ENCODE results near the gene CNIH3.

CNIH3 gene

DNA sequence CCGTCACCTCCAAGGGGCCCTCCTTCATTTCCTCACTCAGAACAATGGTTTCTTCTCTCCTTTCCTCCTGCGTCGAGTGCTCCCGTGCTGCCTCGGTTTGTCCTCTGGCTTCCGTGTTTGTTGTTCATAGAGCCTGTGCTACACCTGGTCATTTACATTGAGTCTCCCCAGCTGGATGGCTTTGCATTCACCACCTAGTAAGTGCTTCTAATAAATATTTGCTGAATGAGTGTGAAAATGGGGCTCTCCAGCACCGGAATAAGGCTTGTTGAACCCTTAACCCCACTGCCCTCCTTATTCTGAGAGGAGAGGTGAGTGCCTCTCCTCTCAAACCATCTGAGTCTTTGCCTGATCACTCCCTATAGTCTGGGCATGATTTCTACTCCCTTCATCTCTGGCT lies 104.9 kb downstream of the CNIH3 start:
- no peak for DNase-seq (ENCODE audit: low read depth)

DNA sequence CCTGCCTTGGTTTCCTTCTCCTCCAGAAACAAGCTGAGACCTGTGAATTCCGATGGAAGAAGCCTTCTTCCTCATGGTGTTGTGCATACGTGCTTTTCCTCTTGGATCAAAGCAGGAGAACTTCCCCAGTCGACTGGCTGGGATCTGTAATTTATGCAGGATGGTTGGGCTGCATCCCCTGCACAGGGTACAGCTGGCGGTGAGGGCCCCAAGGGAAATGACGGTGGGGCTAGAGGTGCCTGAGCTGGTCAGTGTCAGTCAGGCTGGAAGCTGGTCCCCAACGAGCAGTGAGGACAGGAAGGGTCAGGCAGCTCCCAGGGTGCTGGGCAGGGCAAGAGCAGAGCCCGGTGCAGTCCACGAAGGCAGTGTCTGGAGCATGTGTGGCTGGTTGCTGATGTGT lies 106.7 kb downstream of the CNIH3 start:
- no peak for DNase-seq (ENCODE audit: low read depth)

DNA sequence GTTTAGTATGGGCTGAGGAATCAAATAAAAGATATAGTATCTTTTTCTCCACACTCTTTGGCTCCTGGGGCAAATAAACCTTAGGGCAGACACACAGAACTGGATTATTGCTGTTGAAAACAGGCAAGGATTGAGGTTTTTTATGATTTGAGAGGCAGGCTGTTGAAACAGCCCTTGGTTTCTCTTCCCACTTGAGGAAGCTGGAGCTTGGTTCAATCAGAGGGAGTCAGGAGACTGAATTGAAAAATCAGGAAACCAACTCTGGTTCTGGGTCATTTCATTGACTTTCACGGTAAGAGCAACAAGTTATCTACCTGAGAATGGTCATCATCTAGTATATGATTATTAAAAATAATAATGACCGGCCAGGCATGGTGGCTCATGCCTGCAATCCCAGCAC lies 108.4 kb downstream of the CNIH3 start:
- DNase-seq (ENCODE audit: low read depth), result no peak

DNA sequence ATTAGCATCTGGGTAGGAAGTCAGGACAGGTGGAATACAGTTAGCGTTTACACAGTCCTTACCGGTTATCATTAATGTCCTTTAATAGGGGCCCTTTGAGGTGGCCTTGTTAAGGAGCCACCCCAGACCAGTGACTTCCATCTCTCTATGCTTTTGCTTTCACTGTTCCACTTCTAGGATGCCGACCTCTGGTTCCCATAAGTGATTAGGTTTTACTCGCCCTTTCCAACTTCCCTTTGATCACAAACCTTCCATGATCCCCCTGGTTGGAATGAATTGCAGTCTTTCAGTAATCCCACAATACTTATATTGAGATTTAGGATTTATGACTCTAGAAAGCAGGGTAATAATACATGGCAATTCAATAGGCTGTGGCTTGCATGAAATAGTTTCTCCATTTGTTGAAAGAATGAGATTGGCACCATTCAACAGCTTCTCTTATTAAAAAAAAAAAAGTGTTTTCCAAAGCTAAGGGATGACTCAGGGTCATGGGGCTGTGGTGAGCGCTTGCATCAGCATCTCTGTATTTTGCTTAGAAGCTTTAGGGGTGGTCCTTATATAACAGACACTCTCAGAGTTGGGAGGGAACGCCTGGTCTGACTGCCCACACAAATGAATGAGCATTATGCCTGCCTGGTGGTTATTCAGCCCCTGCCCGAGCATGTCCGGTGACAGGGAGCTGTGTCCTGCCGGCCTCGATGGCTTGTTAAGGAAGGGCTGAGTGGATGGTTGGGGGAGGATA lies 110.5 kb downstream of the CNIH3 start:
- peak; percentile 75 for DNase-seq (ENCODE audit: low read depth)

DNA sequence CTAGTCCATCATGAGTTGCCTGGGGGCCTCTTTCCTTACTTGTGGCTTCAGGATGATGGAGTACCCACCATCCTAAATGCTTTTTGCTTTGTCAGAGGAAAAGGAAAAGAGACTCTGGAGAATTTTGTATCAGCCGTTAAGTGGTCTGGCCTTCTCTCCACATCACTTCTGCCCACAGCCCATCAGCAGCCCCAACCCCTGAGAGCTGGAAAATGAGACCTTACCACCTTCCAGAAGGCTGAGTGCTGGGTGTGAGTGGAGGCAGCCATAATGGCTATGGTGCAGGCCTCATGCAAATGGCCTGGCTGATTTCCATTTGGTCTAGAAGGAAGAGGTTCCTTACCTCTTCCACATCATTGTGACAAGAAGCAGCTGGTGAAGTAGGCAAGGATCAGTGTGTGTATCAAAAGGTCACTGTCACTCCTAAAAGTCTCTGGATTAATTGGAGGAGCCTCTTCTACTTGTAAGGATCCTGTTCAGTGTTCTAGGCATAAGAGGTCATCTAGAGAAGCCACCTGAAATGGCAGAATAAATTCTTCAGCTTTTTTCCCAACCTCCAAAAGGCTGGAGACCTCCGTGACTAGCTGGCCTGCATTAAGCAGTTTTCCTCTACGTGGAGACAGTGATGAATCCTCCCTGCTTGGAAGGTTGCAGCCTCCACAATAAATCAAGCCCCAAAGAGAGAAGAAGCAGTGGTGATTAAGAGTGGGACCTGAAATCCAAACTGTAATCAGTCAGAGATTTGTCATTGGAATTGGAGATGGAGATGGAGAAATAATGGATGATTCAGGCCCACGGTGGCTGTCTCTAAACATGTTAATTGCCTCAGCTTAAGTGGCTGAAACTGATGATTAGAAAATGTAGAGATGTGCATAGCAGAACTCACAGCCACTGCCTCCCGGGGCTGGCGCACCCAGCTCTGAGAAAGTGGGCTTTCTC lies 111.5 kb downstream of the CNIH3 start:
- no peak for DNase-seq (ENCODE audit: low read depth)

DNA sequence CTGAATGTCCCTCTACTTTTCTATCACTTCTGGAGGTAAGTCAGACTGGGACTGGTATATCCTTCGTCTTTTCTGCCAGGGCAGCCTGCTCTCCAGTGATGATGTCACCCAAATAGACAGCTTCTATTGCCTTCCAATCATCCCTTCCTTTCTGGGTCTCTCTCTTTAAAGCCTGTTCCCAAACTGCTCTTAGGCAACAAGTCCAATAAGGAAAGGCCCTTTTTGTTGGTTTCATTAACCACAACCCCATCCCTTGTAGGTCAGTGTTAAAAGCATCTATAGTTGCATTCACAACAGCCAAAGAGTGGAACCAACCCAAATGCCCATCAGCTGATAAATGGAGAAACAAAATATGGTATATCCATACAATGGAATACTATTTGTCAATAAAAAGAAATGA lies 114.4 kb downstream of the CNIH3 start:
- DNase-seq (ENCODE audit: low read depth), result no peak

DNA sequence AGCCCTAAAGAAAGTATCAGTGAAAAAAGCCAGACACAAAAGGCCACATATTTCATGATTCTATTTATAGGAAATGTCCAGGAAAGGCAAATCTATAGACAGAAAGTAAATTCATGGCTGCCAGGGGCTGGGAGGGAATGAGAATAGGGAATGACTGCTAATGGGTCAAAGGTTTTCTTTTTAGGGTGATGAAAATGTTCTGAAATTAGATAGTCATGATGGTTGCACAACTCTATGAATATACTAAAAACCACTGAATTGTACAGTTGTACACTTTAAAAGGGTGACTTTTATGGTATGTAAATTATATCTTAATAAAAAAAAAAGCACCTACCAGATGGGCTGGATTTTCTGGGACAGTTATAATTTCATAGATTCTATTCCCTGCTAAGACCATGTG lies 114.8 kb downstream of the CNIH3 start:
- no peak for DNase-seq (ENCODE audit: low read depth)

DNA sequence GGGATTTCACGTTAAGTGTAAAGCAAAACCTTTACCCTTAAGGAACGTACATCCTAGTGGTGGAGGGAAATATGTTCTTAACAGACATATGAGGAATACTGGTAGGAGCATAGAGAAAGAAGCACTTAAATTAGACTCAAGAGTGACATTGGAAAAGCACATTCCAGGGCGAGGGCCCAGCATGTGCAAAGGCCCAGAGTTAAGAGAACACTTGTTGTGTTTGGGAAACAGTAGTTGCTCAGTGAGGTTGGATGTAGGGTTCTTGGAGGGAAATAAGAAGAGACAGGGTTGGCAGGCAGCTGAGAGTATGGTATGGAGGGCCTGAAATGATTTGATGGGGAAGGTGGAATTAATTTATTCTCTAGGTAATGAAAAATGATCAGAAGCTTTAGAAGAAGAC lies 115.5 kb downstream of the CNIH3 start:
- DNase-seq (ENCODE audit: low read depth), result no peak

DNA sequence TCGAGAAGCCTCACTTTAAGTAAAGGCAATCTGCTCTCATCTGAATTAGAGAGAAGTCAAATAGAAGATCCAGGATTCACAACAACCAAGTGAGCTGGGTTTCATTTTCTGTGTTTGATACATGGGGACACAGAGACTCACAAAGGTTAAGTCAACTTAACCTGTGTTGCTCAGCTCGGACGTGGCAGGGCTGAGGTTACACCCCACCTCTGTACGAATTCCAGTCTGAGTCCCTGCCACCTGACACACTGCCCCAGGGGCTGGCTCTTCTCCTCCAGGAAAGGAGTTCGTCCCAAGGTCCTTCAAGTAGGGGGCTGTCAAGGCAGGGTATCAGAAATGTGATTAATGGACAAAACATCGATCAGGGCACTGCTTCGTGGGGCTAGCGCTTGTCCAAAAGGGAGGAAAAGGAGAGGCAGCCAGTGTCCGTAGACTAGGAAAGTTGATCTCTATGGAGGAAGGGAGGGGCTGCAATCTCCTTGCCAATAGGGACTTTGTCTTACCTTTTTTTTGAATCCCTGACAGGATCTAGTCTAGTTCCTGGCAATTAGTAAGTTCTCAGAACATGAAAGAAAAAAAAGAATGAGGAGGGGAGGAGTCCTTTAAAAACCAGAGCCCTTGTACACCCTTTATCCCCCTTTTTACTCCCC lies 116.4 kb downstream of the CNIH3 start:
- DNase-seq (ENCODE audit: low read depth), result no peak

DNA sequence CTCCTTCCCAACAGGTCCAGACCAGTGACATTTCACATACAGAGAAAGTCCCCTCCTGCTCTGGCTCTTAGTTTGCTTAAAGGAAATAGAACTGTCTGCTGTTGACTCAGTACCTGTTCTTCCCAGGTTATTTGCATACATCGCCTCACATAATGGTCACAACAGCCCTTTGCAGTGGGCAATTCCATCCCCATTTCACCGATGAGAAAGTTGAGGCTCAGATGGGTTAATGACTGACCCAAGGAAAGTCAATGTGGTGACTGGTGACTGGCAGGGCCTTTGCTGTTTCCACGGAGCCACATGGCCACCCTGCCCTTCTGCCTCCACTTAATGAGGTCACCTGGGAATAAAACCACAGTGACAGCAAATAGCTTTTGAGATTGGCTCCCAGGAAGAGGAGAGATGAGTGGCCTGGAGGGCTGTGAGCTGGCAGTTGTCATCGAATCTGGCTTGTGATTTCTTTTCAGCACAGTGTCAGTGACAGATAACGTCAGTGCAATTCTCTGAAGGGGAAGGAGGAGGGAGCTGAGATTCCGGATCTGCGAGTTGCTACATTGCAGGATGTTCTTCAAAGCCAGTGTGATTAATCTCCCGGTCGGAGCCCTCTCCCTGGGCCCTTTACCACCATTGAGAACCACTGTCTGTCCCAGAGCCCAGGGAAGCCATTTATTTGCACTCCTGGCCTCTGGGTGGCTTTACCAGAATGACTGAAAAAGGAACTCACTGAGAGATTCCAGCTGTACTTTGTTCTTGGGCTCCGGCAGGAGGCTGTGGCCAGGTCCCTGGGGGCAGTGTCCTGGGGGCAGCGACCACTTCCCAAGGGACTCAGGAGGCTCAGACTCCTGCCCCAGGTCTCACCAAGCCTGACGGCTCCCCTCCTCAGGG lies 117.2 kb downstream of the CNIH3 start:
- DNase-seq (ENCODE audit: low read depth), result no peak

DNA sequence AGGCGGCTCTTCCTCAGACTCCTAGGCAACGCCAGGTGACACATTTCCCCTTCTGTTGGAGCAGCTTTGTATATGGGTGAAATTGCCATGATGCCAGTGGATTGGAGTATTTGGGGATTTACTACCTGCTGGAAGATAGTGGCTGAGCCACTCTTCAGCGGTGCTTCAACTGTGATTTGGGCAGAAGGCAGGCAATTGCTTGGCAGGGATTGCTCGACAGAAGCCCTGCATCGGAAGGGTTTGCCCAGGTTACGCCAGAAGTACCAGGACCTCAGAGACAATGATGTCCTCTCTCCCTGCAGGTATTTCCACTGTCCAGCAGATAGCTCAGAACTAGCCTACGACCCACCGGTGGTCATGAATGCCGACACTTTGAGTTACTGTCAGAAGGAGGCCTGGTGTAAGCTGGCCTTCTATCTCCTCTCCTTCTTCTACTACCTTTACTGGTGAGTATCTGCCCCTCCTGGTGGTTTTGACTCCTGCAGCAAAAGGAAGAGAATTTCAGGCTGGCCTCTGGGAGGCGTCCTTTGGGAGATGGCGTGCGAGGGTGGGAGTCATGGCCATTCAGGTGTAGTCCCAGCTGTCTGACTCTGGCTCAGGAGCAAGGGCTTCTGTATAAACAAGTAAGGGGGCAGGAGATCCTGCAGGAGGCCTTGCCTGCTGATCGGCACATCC lies 118.3 kb downstream of the CNIH3 start:
- DNase-seq (ENCODE audit: low read depth), result no peak

DNA sequence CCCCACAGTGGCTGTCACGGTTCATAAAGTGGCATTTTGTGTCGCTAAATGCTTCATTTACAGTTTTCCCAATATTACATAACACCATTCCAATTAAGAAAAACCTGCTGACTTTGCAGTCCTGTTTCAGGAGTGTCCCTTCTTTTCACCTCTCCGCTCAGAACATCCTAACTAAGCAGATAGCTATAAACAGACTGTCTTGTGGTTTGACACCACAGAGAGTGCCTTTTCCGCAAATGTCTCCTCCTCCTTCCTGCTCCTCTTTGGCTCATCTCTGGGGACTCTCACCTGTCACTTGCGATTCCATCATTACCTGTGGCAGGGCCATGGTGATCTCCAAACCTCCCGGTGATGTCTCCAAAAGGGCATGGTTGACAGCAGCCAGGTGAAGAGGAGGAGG lies 119.0 kb downstream of the CNIH3 start:
- DNase-seq (ENCODE audit: low read depth), result no peak

DNA sequence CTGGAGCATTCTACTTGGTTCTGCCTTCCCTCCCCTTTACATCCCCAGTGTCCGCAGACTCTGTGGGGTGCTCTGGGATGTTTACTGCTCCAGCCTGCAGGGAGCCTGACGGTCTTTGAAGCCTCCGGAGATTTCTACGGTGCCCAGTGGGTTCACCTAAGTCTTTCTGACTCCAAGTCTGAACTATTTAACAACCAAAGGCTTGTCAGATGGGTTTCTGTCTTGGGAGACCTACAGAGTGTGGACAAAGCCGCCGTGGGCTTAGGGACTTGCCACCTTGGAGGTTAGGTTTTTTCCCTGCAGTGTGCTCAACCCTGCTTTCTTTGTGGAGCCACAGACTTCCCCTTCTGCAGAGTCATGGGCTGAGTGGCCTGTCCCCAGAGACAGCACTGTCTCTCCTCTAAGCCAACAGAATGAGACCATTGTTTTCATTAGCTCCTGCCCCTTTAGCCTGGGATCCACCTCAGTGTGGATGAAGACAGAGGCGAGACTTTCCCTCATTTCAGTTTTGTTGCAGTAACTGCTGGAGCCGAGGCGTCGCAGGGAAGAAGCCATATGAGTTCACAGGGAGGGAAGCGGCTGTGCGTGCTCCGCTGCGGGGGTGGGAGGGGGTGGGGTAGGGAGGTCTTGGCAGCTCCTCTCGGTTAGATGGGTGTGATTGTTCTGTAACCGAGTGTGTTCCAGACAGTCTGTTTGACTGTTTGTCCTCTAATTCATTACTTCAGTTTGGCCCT lies 120.7 kb downstream of the CNIH3 start:
- DNase-seq (ENCODE audit: low read depth), result peak; percentile 24

DNA sequence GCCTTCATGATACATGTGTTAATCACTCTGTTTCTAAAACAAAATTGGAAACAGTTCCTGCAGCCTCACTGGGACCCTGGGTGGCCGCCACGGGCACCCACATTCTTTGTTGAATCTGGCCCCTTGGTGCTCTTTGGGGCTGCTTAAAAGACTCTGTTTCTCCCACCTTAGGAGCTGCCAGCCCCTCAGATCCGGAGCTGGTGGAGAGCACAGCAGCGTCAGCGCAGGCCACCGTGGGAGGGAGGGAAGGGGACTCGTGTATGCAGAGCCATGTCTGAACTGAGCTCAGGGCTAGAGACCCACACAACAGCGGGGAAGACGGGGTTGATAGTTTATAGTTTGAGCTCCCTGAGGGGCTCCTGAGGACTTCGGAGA lies 121.2 kb downstream of the CNIH3 start:
- DNase-seq (ENCODE audit: low read depth), result no peak

DNA sequence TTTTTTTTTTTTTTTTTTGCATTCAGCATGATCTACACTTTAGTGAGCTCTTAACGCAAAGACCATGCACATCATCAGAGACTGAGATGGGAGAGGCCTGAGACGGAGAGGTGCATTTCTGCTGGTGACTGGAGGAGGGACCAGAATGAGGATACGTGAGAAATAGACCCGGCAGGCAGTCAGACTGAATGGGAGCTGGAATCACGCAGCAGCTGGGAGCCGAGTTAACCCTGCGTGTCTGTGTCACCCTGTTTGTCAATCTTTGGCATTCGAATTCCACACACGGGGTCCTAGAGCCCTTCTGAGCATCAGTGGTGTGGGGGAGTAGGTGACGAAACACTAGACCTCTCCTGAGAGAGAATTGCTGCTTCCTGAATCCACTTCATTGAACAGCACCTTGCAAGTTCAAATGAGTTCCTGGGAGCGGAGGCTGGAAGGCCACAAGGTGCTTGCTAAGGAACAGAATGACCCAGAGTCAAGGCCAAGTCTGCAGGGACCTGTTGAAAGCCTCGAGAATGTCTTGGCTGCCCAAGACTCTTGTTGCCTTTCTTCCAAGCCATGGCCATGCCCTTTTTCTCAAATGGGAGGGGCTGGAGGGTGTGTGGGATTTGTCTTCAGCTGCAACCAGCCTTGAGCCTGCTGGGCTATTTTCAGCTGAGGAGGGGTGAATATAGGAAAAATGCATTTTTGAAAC lies 123.3 kb downstream of the CNIH3 start:
- no peak for DNase-seq (ENCODE audit: low read depth)

DNA sequence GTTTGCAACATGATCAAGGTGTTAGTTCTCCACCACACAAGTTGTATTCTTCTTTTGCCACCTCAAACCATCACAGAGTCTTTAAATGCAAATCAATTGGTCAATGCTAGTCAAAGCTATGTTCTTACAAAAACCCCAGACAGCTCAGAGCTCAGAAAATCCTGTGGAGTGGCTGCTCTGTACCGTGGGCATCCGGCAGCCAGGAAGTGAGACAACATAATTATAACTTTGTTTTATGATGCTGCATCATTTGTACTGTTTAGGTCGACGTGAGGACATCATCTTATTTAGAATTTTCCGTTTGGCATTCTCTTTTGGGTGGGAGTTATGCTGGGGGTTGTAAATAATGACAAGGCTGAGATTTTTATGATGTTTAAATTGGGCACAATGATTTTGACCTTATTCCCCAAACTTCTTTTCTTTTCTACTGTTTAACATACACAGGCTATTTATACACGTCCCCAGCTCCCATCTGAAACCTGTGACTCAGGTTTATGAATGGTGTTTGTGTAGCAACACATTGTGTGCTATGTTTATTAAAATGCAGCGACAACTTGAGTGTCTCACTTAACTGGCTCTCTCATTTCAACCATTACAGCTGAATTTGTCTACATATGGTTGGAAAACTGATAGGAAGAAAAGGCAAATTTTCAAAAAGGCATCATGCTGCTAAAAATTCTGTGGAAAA lies 124.0 kb downstream of the CNIH3 start:
- no peak for DNase-seq (ENCODE audit: low read depth)

DNA sequence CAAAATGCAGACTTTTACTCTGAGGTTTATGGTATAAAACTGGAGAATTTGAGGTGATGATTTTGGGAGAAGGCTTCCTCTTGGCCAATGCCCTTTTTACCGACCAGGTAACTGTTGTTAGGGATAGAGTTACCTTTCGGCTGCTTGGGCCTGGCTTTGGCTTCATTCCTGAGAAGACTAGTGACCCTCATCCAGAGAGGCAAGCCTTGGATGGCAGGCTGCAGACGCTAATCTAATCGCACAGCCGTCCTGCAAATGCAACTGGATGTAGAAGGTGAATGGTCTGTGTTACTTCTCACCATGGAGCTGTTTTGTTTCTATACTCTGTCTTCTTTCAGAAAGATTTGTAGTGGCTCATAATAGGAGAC lies 124.6 kb downstream of the CNIH3 start:
- DNase-seq (ENCODE audit: low read depth), result no peak

DNA sequence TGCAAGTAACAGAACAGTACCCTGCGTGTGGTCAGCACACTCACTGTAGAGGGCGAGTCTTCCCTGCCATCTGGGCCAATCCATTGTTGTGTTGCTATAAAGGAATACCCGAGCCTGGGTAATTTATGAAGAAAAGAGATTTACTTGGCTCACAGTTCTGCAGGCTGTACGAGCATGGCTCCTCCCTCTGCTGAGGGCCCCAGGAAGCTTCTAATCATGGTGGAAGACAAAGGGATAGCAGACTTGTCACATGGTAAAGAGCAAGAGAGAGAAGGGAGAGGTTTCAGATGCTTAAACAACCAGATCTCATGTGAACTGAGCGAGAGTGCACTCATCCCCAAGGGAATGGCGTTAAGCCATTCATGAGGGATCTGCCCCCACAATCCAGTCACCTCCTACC lies 126.2 kb downstream of the CNIH3 start:
- no peak for DNase-seq (ENCODE audit: low read depth)

DNA sequence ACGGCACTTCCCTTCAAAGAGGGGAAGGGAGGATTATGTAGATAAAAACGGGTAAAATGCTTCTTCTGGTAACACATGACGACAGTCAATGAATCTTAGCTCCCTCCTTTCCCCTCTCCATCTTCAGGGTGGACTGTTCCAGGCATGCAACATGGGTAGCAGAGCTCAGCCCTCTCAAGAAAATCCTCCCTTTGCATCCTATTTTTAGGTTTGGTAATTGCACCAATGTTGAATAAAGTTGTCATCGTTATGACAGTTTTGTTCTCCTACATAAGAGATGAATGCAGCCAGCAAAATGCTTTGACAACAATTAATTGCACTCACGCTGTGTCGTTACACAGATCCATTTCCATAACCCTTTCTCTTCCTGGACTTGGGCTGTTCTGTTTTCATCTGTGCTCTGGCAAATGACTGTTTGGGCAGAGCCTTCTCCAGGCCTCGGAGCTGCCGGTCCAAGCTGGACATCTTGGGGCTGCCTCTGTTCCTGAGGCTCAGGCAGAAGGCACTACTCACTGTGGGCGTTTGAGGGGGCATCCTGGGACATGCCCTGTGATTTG lies 127.6 kb downstream of the CNIH3 start:
- no peak for DNase-seq (ENCODE audit: low read depth)

Measured in iris pigment epithelial cell (primary cell).